Tibial artery (tissue), 4 donors: ENCODE results near the gene PITHD1.
"Not testable (repeated sequence)": the region's sequence is repeated elsewhere in the genome, so short reads cannot be mapped to it uniquely, and the experiment has no call there.

Experiments used
- DNase-seq, 2 donors: peaks; one replicate each; pipeline ENCODE4 v3.0.0-alpha.2; 2019
- H3K27ac ChIP-seq, 2 donors: fragments of 200-600 bp; sonication (generic) in 1 of 2; 1 replicate in 1 of 2; 2 replicates in 1 of 2; pipeline ENCODE4 v1.5.1; 2018 to 2019; ENCODE audit warnings: mild to moderate bottlenecking in 1 of 2
- H3K27me3 ChIP-seq, 2 donors: fragments of 200-600 bp; sonication (generic) in 1 of 2; one replicate each; pipeline versions ENCODE4 v1.5.1 to v1.6.0; 2016 to 2019
- H3K36me3 ChIP-seq, 3 donors: fragments of 200-600 bp; sonication (generic) in 2 of 3; one replicate each; pipeline ENCODE4 v1.5.1; 2016 to 2019; ENCODE audit warnings: mild to moderate bottlenecking in 2 of 3
- H3K4me1 ChIP-seq, 4 donors: fragments of 200-600 bp; sonication (generic) in 2 of 4; 1 replicate in 3 of 4; 2 replicates in 1 of 4; pipeline ENCODE4 v1.5.1; 2016 to 2019
- H3K4me3 ChIP-seq, 2 donors: fragments of 200-600 bp; sonication (generic) in 1 of 2; 1 replicate in 1 of 2; 2 replicates in 1 of 2; pipeline ENCODE4 v1.5.1; 2018 to 2019; ENCODE audit warnings: mild to moderate bottlenecking in 2 of 2
- H3K9me3 ChIP-seq, 3 donors: fragments of 200-600 bp; sonication (generic) in 1 of 3; one replicate each; pipeline ENCODE4 v1.5.1; 2016 to 2019
- CTCF ChIP-seq, 2 experiments: fragments of 200-600 bp in 1 of 2; fragments of 450-650 bp in 1 of 2; IDR thresholded peaks; one replicate each; pipeline ENCODE4 v1.5.1; 2017 to 2019; ENCODE audit warnings: antibody characterized with exemption in 2 of 2, mild to moderate bottlenecking in 1 of 2, moderate library complexity in 1 of 2
- intact Hi-C: fragments of 100-400 bp; cut with DNase I; formaldehyde crosslinking; loops from one replicate; pipeline ENCODE4 v1.15.0; 2023; ENCODE audit warnings: low total_unique reads

Gene PITHD1

GRCh38 chr1:23777979-23778814, at the start of gene PITHD1:
Gene PITHD1, plus strand, starts transcription at chr1:23778418. Its CDS starts 98 bp downstream, at chr1:23778516.
- Histone ChIP-seq H3K27me3 (no peaks in the 10 kb centered on the region), H3K27ac (peak within 1 kb of the TSS; percentile 88 to 91), H3K4me1 (peaks cover 0 to 24% (median 17%) of the 10 kb centered on the region in 4 donors), H3K9me3 (no peaks in the 10 kb centered on the region), H3K4me3 (peak within 1 kb of the TSS; percentile 85 to 97), H3K36me3 (peaks cover 0 to 27% (median 23%) of the 10 kb centered on the region in 3 donors)
- no peak for TF ChIP-seq CTCF (IDR thresholded peaks at IDR 0.05)
- peak; percentile 73 to 86 for DNase-seq
- intact Hi-C loops = loop anchor here (5.0 kb wide), 1 partner anchor 139 kb away; no protein-coding TSS in a partner anchor

GRCh38 chr1:23732363-23733224, 45.6 kb upstream of the PITHD1 start:
- intact Hi-C loops = no loop called here
- no peak for TF ChIP-seq CTCF (IDR thresholded peaks at IDR 0.05)
- DNase-seq = no peak
- no peaks in the 10 kb centered on the region for H3K9me3 ChIP-seq
- H3K36me3 ChIP-seq = no peaks in the 10 kb centered on the region
- H3K4me3 ChIP-seq = no peak overlapping the region
- H3K27me3 ChIP-seq = no peaks in the 10 kb centered on the region
- peaks cover 0 to under 1% (median 0%) of the 10 kb centered on the region in 4 donors for H3K4me1 ChIP-seq
- no peak overlapping the region for H3K27ac ChIP-seq

GRCh38 chr1:23733281-23733680, 44.9 kb upstream of the PITHD1 start:
- intact Hi-C loops, H3K27ac ChIP-seq, H3K36me3 ChIP-seq, H3K9me3 ChIP-seq, DNase-seq, H3K4me3 ChIP-seq, H3K4me1 ChIP-seq, H3K27me3 ChIP-seq: not testable (repeated sequence)

GRCh38 chr1:23736437-23737134, 41.6 kb upstream of the PITHD1 start:
- intact Hi-C loops = no loop called here

GRCh38 chr1:23741609-23742008, 36.6 kb upstream of the PITHD1 start:
- no peaks in the 10 kb centered on the region for H3K36me3 ChIP-seq
- intact Hi-C loops = no loop called here
- peaks cover 0 to 30% (median 16%) of the 10 kb centered on the region in 4 donors for H3K4me1 ChIP-seq
- DNase-seq = no peak
- H3K4me3 ChIP-seq = no peak overlapping the region
- no peak for TF ChIP-seq CTCF (IDR thresholded peaks at IDR 0.05)
- no peaks in the 10 kb centered on the region for H3K9me3 ChIP-seq
- no peak overlapping the region for H3K27ac ChIP-seq
- no peaks in the 10 kb centered on the region for H3K27me3 ChIP-seq

More at GRCh38 chr1:23736437-23737134, 41.6 kb upstream of the PITHD1 start:
- H3K9me3 ChIP-seq = no peaks in the 10 kb centered on the region
- TF ChIP-seq CTCF (IDR thresholded peaks at IDR 0.05) = no peak
- no peak for DNase-seq
- H3K36me3 ChIP-seq = no peaks in the 10 kb centered on the region
- no peak overlapping the region for H3K27ac ChIP-seq
- H3K4me3 ChIP-seq = no peak overlapping the region
- no peaks in the 10 kb centered on the region for H3K27me3 ChIP-seq
- H3K4me1 ChIP-seq = no peaks in the 10 kb centered on the region
